GM12878 (cell line): ENCODE data around the gene PHOX2A.

Experiments
- EZH2 ChIP-seq: IDR thresholded peaks from 2 replicates; pipeline ENCODE4 v1.6.1; 2012; ENCODE audit warnings: low read depth, mild to moderate bottlenecking, control low read depth, inconsistent platforms, low read length, borderline replicate concordance; ENCODE audit not compliant: control insufficient read depth
- MXI1 ChIP-seq: fragments of 150-350 bp; IDR thresholded peaks from 2 replicates; pipeline ENCODE4 v1.6.1; 2011; ENCODE audit warnings: low read depth, mild to moderate bottlenecking, inconsistent platforms, low read length, improper control_type of control experiment
- RUNX3 ChIP-seq: IDR thresholded peaks from 2 replicates; pipeline ENCODE4 v1.6.1; 2012; ENCODE audit warnings: low read length, inconsistent platforms
- SMAD1 ChIP-seq: fragments of 450-650 bp; IDR thresholded peaks from 2 replicates; pipeline ENCODE4 v1.6.1; 2018; ENCODE audit warnings: mild to moderate bottlenecking, low read depth; ENCODE audit not compliant: partially characterized antibody
- TCF12 ChIP-seq: IDR thresholded peaks from 2 replicates; pipeline ENCODE4 v1.6.1; 2011; ENCODE audit warnings: low read depth, mild to moderate bottlenecking, low read length
- TF ChIP-seq, protein P1 (sequence below): IDR thresholded peaks from 2 replicates; pipeline ENCODE4 v1.6.1; 2012; ENCODE audit warnings: mild to moderate bottlenecking, low read depth, low read length

DNA sequence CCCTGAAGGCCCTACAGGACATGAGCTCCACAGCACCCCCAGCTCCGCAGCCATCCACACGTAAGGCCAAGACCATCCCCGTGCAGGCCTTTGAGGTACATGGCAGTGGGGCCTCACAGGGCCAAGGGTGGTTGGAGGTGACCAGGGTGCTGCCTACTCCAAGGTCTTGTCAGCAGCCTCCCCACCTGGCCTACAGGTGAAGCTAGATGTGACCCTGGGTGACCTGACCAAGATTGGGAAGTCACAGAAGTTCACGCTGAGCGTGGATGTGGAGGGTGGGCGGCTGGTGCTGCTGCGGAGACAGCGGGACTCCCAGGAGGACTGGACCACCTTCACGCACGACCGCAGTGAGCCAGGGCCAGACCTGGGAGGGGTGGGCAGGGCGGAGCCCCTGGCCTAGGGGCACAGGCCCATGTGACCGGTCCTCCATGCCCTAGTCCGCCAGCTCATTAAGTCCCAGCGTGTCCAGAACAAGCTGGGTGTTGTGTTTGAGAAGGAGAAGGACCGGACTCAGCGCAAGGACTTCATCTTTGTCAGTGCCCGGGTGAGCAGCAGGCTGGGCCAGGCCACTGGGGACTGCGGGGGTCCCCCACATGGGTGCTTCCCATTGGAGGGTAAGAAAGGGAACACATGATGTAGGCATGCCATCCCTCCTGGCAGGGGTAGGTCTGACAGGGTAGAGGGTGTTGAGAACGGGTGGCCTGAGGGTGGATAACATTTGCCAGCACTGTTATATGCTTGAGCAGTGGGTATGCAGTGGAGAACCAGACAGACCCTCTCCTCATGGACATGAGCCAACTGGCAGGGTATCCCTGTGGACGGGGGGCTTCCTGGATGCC lies 13.8 kb downstream of the PHOX2A start:
- no peak for TF ChIP-seq SMAD1
- TF ChIP-seq EZH2: no peak
- TF ChIP-seq MXI1: no peak
- TF ChIP-seq, protein P1, sequence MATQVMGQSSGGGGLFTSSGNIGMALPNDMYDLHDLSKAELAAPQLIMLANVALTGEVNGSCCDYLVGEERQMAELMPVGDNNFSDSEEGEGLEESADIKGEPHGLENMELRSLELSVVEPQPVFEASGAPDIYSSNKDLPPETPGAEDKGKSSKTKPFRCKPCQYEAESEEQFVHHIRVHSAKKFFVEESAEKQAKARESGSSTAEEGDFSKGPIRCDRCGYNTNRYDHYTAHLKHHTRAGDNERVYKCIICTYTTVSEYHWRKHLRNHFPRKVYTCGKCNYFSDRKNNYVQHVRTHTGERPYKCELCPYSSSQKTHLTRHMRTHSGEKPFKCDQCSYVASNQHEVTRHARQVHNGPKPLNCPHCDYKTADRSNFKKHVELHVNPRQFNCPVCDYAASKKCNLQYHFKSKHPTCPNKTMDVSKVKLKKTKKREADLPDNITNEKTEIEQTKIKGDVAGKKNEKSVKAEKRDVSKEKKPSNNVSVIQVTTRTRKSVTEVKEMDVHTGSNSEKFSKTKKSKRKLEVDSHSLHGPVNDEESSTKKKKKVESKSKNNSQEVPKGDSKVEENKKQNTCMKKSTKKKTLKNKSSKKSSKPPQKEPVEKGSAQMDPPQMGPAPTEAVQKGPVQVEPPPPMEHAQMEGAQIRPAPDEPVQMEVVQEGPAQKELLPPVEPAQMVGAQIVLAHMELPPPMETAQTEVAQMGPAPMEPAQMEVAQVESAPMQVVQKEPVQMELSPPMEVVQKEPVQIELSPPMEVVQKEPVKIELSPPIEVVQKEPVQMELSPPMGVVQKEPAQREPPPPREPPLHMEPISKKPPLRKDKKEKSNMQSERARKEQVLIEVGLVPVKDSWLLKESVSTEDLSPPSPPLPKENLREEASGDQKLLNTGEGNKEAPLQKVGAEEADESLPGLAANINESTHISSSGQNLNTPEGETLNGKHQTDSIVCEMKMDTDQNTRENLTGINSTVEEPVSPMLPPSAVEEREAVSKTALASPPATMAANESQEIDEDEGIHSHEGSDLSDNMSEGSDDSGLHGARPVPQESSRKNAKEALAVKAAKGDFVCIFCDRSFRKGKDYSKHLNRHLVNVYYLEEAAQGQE: no peak
- no peak for TF ChIP-seq RUNX3
- TF ChIP-seq TCF12: no peak
